NCI-H187 treated with DMSO at 0.1 percent for 48 hours (cell line): Measurements from ENCODE around the gene FOXO3B.
"Not testable (repeated sequence)": the region's sequence is repeated elsewhere in the genome, so short reads cannot be mapped to it uniquely, and the experiment has no call there.

Experiments used
- DNase-seq: peaks from one replicate; lab custom pipeline; 2025; lab: John Stamatoyannopoulos, UW

FOXO3B gene

GRCh38 chr17:18681767-18682571 lies at the start of gene FOXO3B:
Gene FOXO3B, minus strand, starts transcription at chr17:18682314. Its CDS starts 663 bp downstream, at chr17:18681651.
- DNase-seq, result not testable (repeated sequence)

- DNase-seq, result not testable (repeated sequence)
These were observed 41.4 kb upstream of the FOXO3B start for GRCh38 chr17:18723509-18723908.

GRCh38 chr17:18722612-18723011 lies 40.5 kb upstream of the FOXO3B start:
- DNase-seq, result not testable (repeated sequence)

GRCh38 chr17:18721775-18722547 lies 39.8 kb upstream of the FOXO3B start:
- not testable (repeated sequence) for DNase-seq

GRCh38 chr17:18719428-18720110 lies 37.5 kb upstream of the FOXO3B start:
- DNase-seq, result not testable (repeated sequence)

- DNase-seq, result not testable (repeated sequence)
These were observed 36.7 kb upstream of the FOXO3B start for GRCh38 chr17:18718643-18719427.

GRCh38 chr17:18712354-18712999 lies 30.4 kb upstream of the FOXO3B start:
- not testable (repeated sequence) for DNase-seq

- DNase-seq, result not testable (repeated sequence)
These were observed 26.1 kb upstream of the FOXO3B start for GRCh38 chr17:18708215-18708614.

GRCh38 chr17:18705955-18706354 lies 23.8 kb upstream of the FOXO3B start:
- DNase-seq, result not testable (repeated sequence)

- not testable (repeated sequence) for DNase-seq
These were observed 16.5 kb upstream of the FOXO3B start for GRCh38 chr17:18698473-18699103.

- DNase-seq, result not testable (repeated sequence)
These were observed 13.0 kb upstream of the FOXO3B start for GRCh38 chr17:18695143-18695542.

- DNase-seq, result not testable (repeated sequence)
These were observed 554 bp upstream of the FOXO3B start for GRCh38 chr17:18682668-18683067.

GRCh38 chr17:18677381-18677780 lies 4.7 kb downstream of the FOXO3B start:
- not testable (repeated sequence) for DNase-seq

GRCh38 chr17:18676928-18677327 lies 5.2 kb downstream of the FOXO3B start:
- DNase-seq, result not testable (repeated sequence)

- DNase-seq, result not testable (repeated sequence)
These were observed 9.5 kb downstream of the FOXO3B start for GRCh38 chr17:18672395-18673227.

GRCh38 chr17:18668625-18669024 lies 13.5 kb downstream of the FOXO3B start:
- DNase-seq, result not testable (repeated sequence)

GRCh38 chr17:18667535-18667934 lies 14.6 kb downstream of the FOXO3B start:
- DNase-seq, result not testable (repeated sequence)

GRCh38 chr17:18666326-18666725 lies 15.8 kb downstream of the FOXO3B start:
- not testable (repeated sequence) for DNase-seq

- not testable (repeated sequence) for DNase-seq
These were observed 20.0 kb downstream of the FOXO3B start for GRCh38 chr17:18661924-18662624.
